ENCODE results near the gene ITPRIPL1.

ITPRIPL1 gene

DNA sequence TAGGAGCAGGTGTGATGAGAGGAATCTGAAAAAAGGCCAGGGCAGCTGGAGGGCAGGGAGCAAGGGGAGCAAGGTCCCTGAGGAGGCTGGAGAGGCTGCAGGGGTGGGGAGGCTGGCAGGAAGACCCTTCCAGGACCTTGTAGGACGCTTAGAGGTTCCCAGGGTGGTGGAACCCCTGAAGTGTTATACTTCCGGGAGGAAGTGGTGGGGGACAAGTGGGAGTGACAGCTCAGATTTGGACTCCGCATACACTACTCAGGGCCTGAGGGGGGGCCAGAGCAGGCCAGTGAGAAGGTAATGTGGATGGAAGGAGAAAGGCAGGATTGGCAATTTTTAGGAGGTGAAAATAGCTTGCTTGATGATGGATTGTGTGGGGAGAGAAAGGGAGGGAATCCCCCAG, 8.6 kb downstream of the ITPRIPL1 start:
- Histone ChIP-seq H3K4me1 (ENCODE audit: insufficient read depth, insufficient read length) (no peaks in the 10 kb centered on the region), H3K9me3 (ENCODE audit: insufficient read depth, low read length) (no peaks in the 10 kb centered on the region), H3K9ac (ENCODE audit: insufficient read length, low read depth) (no peak overlapping the region), H3K27me3 (ENCODE audit: insufficient read depth, insufficient read length) (no peaks in the 10 kb centered on the region), H3K36me3 (ENCODE audit: insufficient read depth, insufficient read length, low read length) (peaks cover 5% of the 10 kb centered on the region), H3K4me3 (ENCODE audit: insufficient read length, low read depth) (no peak overlapping the region)
- DNase-seq (ENCODE audit: low read depth, low spot score), result no peak
- no peak for TF ChIP-seq SUZ12 (IDR thresholded peaks at IDR 0.05; ENCODE audit: extremely low read depth, insufficient read depth, insufficient read length)
- TF ChIP-seq ZNF274 (IDR thresholded peaks at IDR 0.05; ENCODE audit: low read depth, low read length), result no peak
- TF ChIP-seq YY1 (IDR thresholded peaks at IDR 0.05; ENCODE audit: insufficient read depth, insufficient read length), result no peak

DNA sequence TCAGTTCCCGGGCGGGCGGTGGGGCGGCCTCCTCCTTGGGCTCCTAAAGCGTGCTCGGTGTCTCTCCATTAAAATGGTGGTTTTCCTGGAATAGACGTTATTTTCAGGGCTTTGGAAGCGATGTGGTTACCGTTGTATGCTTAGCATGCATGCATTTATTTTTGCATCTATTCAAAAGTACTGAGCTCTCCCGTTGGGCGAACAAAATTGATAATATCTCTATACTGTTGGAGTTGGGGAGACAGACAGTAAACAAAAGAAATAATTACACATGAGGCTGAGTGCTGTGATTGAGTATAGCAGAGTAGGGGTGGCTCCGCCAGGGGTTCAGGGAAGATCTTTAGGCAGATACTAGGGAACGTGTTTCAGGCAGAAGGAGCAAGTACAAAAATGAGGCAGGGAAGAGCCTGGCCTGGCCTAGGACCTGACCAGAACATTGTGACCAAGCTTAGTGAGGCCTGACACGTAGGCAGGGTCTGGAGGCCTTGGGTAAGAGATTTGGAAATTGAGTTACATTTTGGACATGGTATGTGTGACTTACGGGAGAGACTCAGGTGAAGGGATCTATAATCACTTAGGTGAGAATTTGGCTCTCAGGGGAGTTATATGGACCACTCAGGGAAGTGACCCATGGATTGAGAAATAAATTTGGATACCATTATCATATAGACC, 11.1 kb downstream of the ITPRIPL1 start:
- Histone ChIP-seq H3K4me1 (ENCODE audit: insufficient read depth, insufficient read length) (no peaks in the 10 kb centered on the region), H3K9me3 (ENCODE audit: insufficient read depth, low read length) (no peaks in the 10 kb centered on the region), H3K36me3 (ENCODE audit: insufficient read depth, insufficient read length, low read length) (peaks cover 10% of the 10 kb centered on the region), H3K9ac (ENCODE audit: insufficient read length, low read depth) (peak overlapping the region; percentile 88), H3K4me3 (ENCODE audit: insufficient read length, low read depth) (peak overlapping the region; percentile 86), H3K27me3 (ENCODE audit: insufficient read depth, insufficient read length) (no peaks in the 10 kb centered on the region)
- TF ChIP-seq SUZ12 (IDR thresholded peaks at IDR 0.05; ENCODE audit: extremely low read depth, insufficient read depth, insufficient read length) (no peak), ZNF274 (IDR thresholded peaks at IDR 0.05; ENCODE audit: low read depth, low read length) (no peak), YY1 (IDR thresholded peaks at IDR 0.05; ENCODE audit: insufficient read depth, insufficient read length) (no peak)
- DNase-seq (ENCODE audit: low read depth, low spot score), result no peak

DNA sequence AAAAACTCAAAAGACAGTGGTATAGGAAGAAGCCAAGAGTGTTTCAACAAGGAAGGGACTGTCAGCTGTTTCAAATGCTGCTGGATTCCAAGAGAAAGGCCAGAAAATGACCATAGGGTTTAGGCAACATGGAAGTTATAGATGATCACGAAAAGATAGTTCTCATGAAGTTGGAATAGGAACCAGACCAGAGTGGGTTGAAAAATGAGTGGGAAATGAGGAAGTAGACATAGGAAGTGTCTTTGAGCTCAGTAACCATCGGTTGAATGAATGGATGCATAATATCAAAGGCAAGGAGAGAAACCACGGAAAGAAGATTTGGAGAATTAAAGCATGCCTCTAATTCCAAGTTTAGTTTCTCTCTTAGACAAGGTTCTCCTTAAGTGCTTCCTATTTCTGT, 11.8 kb downstream of the ITPRIPL1 start:
- Histone ChIP-seq H3K9ac (ENCODE audit: insufficient read length, low read depth) (peak overlapping the region; percentile 88), H3K36me3 (ENCODE audit: insufficient read depth, insufficient read length, low read length) (peaks cover 16% of the 10 kb centered on the region), H3K4me3 (ENCODE audit: insufficient read length, low read depth) (peak overlapping the region; percentile 86), H3K27me3 (ENCODE audit: insufficient read depth, insufficient read length) (no peaks in the 10 kb centered on the region), H3K4me1 (ENCODE audit: insufficient read depth, insufficient read length) (no peaks in the 10 kb centered on the region), H3K9me3 (ENCODE audit: insufficient read depth, low read length) (no peaks in the 10 kb centered on the region)
- DNase-seq (ENCODE audit: low read depth, low spot score), result no peak
- TF ChIP-seq ZNF274 (IDR thresholded peaks at IDR 0.05; ENCODE audit: low read depth, low read length) (no peak), YY1 (IDR thresholded peaks at IDR 0.05; ENCODE audit: insufficient read depth, insufficient read length) (no peak), SUZ12 (IDR thresholded peaks at IDR 0.05; ENCODE audit: extremely low read depth, insufficient read depth, insufficient read length) (no peak)

DNA sequence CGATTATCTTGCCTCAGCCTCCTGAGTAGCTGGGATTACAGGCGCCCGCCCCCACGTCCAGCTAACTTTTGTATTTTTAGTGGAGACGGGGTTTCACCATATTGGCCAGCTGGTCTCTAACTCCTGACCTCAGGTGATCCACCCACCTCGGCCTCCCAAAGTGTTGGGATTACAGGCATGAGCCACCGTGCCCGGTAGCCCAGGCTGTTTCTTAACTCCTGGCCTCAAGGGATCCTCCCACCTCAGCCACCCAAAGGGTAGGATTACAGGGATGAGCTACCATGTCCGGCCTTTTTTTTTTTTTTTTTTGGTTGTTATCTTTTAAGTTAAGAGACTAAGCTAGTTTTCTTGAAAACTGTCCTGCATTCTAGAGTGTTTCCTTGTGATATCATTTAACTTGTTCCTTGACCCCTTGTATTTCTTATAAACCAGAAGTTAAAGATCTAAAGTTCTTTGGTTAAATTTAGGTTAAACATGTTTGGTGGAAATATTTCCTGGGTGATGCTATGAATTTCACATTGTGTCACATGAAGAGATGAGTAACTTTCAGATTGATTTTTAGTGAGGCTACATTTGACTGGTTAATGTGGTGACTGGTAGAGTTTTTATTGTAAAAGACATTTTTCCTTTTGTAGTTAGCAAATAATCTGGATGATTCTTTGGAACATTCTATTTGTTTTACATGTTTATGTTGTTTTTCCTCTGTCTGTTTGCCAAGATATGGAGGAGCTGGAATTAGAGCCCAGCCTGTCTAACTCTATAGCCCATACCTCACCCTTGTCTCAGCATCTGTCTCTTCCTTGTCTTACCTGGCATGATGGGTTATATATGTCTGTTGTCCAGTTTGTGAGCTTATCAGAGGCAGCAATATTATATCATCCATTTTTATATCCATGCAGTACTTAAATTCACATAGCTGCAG, 15.6 kb downstream of the ITPRIPL1 start:
- no peak overlapping the region for H3K9ac ChIP-seq (ENCODE audit: insufficient read length, low read depth)
- H3K9me3 ChIP-seq (ENCODE audit: insufficient read depth, low read length), result no peaks in the 10 kb centered on the region
- no peak overlapping the region for H3K4me3 ChIP-seq (ENCODE audit: insufficient read length, low read depth)
- no peaks in the 10 kb centered on the region for H3K4me1 ChIP-seq (ENCODE audit: insufficient read depth, insufficient read length)
- DNase-seq (ENCODE audit: low read depth, low spot score), result no peak
- TF ChIP-seq ZNF274 (IDR thresholded peaks at IDR 0.05; ENCODE audit: low read depth, low read length) (no peak), SUZ12 (IDR thresholded peaks at IDR 0.05; ENCODE audit: extremely low read depth, insufficient read depth, insufficient read length) (no peak), YY1 (IDR thresholded peaks at IDR 0.05; ENCODE audit: insufficient read depth, insufficient read length) (no peak)
- H3K36me3 ChIP-seq (ENCODE audit: insufficient read depth, insufficient read length, low read length), result peaks cover 54% of the 10 kb centered on the region
- no peaks in the 10 kb centered on the region for H3K27me3 ChIP-seq (ENCODE audit: insufficient read depth, insufficient read length)

DNA sequence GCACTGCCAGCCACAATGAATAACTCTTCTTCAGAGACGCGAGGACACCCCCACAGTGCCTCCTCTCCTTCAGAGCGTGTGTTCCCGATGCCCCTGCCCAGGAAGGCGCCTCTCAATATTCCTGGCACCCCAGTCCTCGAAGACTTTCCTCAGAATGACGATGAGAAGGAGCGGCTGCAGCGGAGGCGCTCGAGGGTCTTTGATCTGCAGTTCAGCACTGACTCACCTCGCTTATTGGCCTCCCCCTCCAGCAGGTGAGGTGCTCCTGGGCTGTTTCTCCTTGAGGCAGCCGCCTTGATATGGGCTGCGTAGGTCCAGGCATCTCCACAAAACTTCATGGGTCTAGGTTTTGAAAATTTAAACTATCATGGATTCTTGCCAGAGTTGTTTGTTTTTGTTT, 16.5 kb downstream of the ITPRIPL1 start:
- Histone ChIP-seq H3K9me3 (ENCODE audit: insufficient read depth, low read length) (no peaks in the 10 kb centered on the region), H3K4me3 (ENCODE audit: insufficient read length, low read depth) (no peak overlapping the region), H3K9ac (ENCODE audit: insufficient read length, low read depth) (no peak overlapping the region), H3K36me3 (ENCODE audit: insufficient read depth, insufficient read length, low read length) (peaks cover 63% of the 10 kb centered on the region), H3K4me1 (ENCODE audit: insufficient read depth, insufficient read length) (no peaks in the 10 kb centered on the region), H3K27me3 (ENCODE audit: insufficient read depth, insufficient read length) (no peaks in the 10 kb centered on the region)
- no peak for TF ChIP-seq SUZ12 (IDR thresholded peaks at IDR 0.05; ENCODE audit: extremely low read depth, insufficient read depth, insufficient read length)
- no peak for TF ChIP-seq YY1 (IDR thresholded peaks at IDR 0.05; ENCODE audit: insufficient read depth, insufficient read length)
- TF ChIP-seq ZNF274 (IDR thresholded peaks at IDR 0.05; ENCODE audit: low read depth, low read length), result no peak
- no peak for DNase-seq (ENCODE audit: low read depth, low spot score)

DNA sequence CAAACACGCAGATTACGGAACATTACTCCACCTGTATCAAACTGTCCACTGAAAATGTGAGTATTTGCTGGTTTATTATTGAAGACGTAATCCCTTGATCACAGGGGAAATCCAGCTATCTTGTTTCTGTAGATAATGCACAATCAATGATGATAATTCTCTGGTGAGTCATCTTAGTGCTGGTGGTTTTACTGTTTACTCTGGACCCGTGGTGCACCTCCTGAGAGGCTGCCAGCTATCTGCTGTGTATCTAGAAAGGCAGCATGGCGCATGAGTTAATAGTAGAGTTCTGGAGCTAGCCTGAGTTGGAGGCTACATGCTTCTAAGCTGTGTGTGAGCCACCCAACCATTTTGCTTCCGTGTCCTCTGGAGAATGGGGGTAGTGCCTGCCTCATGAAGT, 17.0 kb downstream of the ITPRIPL1 start:
- no peak overlapping the region for H3K4me3 ChIP-seq (ENCODE audit: insufficient read length, low read depth)
- no peak for DNase-seq (ENCODE audit: low read depth, low spot score)
- no peak for TF ChIP-seq YY1 (IDR thresholded peaks at IDR 0.05; ENCODE audit: insufficient read depth, insufficient read length)
- no peak for TF ChIP-seq ZNF274 (IDR thresholded peaks at IDR 0.05; ENCODE audit: low read depth, low read length)
- TF ChIP-seq SUZ12 (IDR thresholded peaks at IDR 0.05; ENCODE audit: extremely low read depth, insufficient read depth, insufficient read length), result no peak
- peaks cover 68% of the 10 kb centered on the region for H3K36me3 ChIP-seq (ENCODE audit: insufficient read depth, insufficient read length, low read length)
- H3K9me3 ChIP-seq (ENCODE audit: insufficient read depth, low read length), result no peaks in the 10 kb centered on the region
- no peak overlapping the region for H3K9ac ChIP-seq (ENCODE audit: insufficient read length, low read depth)
- H3K4me1 ChIP-seq (ENCODE audit: insufficient read depth, insufficient read length), result no peaks in the 10 kb centered on the region
- no peaks in the 10 kb centered on the region for H3K27me3 ChIP-seq (ENCODE audit: insufficient read depth, insufficient read length)

DNA sequence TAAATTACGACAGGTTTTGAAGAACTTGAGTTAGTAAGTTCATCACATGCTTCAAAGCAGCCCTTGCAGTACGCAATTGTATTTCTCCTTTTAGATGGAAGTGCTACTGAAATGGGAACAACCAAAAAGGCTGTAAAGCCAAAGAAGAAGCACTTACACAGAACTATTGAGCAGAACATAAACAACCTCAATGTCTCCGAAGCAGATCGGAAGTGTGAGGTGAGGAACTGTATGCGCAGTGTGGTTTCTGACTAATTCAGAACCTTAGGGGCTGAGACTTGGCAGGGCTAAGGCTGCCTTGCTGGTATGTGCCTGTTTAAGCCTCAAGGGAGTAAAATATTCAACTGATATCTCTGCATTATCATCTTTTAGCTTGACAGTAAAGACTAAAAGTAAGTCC, 18.9 kb downstream of the ITPRIPL1 start:
- TF ChIP-seq SUZ12 (IDR thresholded peaks at IDR 0.05; ENCODE audit: extremely low read depth, insufficient read depth, insufficient read length) (no peak), YY1 (IDR thresholded peaks at IDR 0.05; ENCODE audit: insufficient read depth, insufficient read length) (no peak), ZNF274 (IDR thresholded peaks at IDR 0.05; ENCODE audit: low read depth, low read length) (no peak)
- no peak for DNase-seq (ENCODE audit: low read depth, low spot score)
- H3K27me3 ChIP-seq (ENCODE audit: insufficient read depth, insufficient read length), result no peaks in the 10 kb centered on the region
- no peaks in the 10 kb centered on the region for H3K4me1 ChIP-seq (ENCODE audit: insufficient read depth, insufficient read length)
- H3K36me3 ChIP-seq (ENCODE audit: insufficient read depth, insufficient read length, low read length), result peaks cover 76% of the 10 kb centered on the region
- no peak overlapping the region for H3K4me3 ChIP-seq (ENCODE audit: insufficient read length, low read depth)
- H3K9ac ChIP-seq (ENCODE audit: insufficient read length, low read depth), result no peak overlapping the region
- H3K9me3 ChIP-seq (ENCODE audit: insufficient read depth, low read length), result no peaks in the 10 kb centered on the region

Measured in NT2/D1 (cell line).